Rectal smooth muscle tissue (tissue), 1 donor: Measurements from ENCODE around the gene PHLDA3.

Source experiments
- H3K27ac ChIP-seq: one replicate; pipeline ENCODE4 v1.7.0; 2013; ENCODE audit warnings: low read depth, low read length, inconsistent platforms
- H3K27me3 ChIP-seq: one replicate; pipeline ENCODE4 v1.7.0; 2013; ENCODE audit warnings: low read length; ENCODE audit not compliant: control insufficient read depth, insufficient read depth
- H3K36me3 ChIP-seq: one replicate; pipeline ENCODE4 v1.7.0; 2013; ENCODE audit warnings: low read length; ENCODE audit not compliant: control insufficient read depth, insufficient read depth
- H3K4me1 ChIP-seq: one replicate; pipeline ENCODE4 v1.7.0; 2013; ENCODE audit warnings: low read length; ENCODE audit not compliant: control insufficient read depth, insufficient read depth
- H3K4me3 ChIP-seq: one replicate; pipeline ENCODE4 v1.7.0; 2013; ENCODE audit warnings: low read length
- H3K9ac ChIP-seq: one replicate; pipeline ENCODE4 v1.7.0; 2013; ENCODE audit warnings: low read length

Gene PHLDA3

GRCh38 chr1:201427963-201428362 is 41.0 kb downstream of the PHLDA3 start:
- Histone ChIP-seq H3K27ac (no peak overlapping the region), H3K4me3 (no peak overlapping the region), H3K9ac (no peak overlapping the region), H3K27me3 (no peaks in the 10 kb centered on the region), H3K4me1 (no peaks in the 10 kb centered on the region), H3K36me3 (no peaks in the 10 kb centered on the region)

- no peaks in the 10 kb centered on the region for H3K36me3 ChIP-seq
- H3K27ac ChIP-seq = no peak overlapping the region
- H3K4me3 ChIP-seq = no peak overlapping the region
These were observed 42.3 kb downstream of the PHLDA3 start for GRCh38 chr1:201426479-201427310.

GRCh38 chr1:201424146-201424545 is 44.8 kb downstream of the PHLDA3 start:
- Histone ChIP-seq H3K36me3 (no peaks in the 10 kb centered on the region), H3K27ac (no peak overlapping the region), H3K4me3 (no peak overlapping the region), H3K27me3 (no peaks in the 10 kb centered on the region), H3K9ac (no peak overlapping the region), H3K4me1 (no peaks in the 10 kb centered on the region)

More at GRCh38 chr1:201426479-201427310, 42.3 kb downstream of the PHLDA3 start:
- no peak overlapping the region for H3K9ac ChIP-seq
- no peaks in the 10 kb centered on the region for H3K4me1 ChIP-seq
- no peaks in the 10 kb centered on the region for H3K27me3 ChIP-seq

- Histone ChIP-seq H3K9ac (no peak overlapping the region), H3K4me1 (no peaks in the 10 kb centered on the region), H3K36me3 (no peaks in the 10 kb centered on the region), H3K4me3 (no peak overlapping the region), H3K27me3 (no peaks in the 10 kb centered on the region), H3K27ac (no peak overlapping the region)
These were observed 45.3 kb downstream of the PHLDA3 start for GRCh38 chr1:201423655-201424054.

GRCh38 chr1:201422436-201423030 is 46.5 kb downstream of the PHLDA3 start:
- no peaks in the 10 kb centered on the region for H3K27me3 ChIP-seq
- H3K4me3 ChIP-seq = no peak overlapping the region
- H3K9ac ChIP-seq = no peak overlapping the region
- no peaks in the 10 kb centered on the region for H3K4me1 ChIP-seq
- no peak overlapping the region for H3K27ac ChIP-seq
- no peaks in the 10 kb centered on the region for H3K36me3 ChIP-seq

GRCh38 chr1:201422026-201422425 is 47.0 kb downstream of the PHLDA3 start:
- H3K9ac ChIP-seq = no peak overlapping the region
- H3K4me3 ChIP-seq = no peak overlapping the region
- no peaks in the 10 kb centered on the region for H3K36me3 ChIP-seq
- no peak overlapping the region for H3K27ac ChIP-seq
- H3K4me1 ChIP-seq = no peaks in the 10 kb centered on the region
- no peaks in the 10 kb centered on the region for H3K27me3 ChIP-seq

GRCh38 chr1:201421041-201421440 is 47.9 kb downstream of the PHLDA3 start:
- H3K36me3 ChIP-seq = no peaks in the 10 kb centered on the region
- H3K4me3 ChIP-seq = no peak overlapping the region
- H3K9ac ChIP-seq = no peak overlapping the region
- H3K4me1 ChIP-seq = no peaks in the 10 kb centered on the region
- no peaks in the 10 kb centered on the region for H3K27me3 ChIP-seq
- H3K27ac ChIP-seq = no peak overlapping the region

- Histone ChIP-seq H3K27ac (no peak overlapping the region), H3K27me3 (no peaks in the 10 kb centered on the region), H3K4me1 (no peaks in the 10 kb centered on the region), H3K4me3 (no peak overlapping the region), H3K9ac (no peak overlapping the region), H3K36me3 (no peaks in the 10 kb centered on the region)
These were observed 48.4 kb downstream of the PHLDA3 start for GRCh38 chr1:201420608-201421002.

- no peak overlapping the region for H3K4me3 ChIP-seq
- H3K9ac ChIP-seq = no peak overlapping the region
- no peak overlapping the region for H3K27ac ChIP-seq
- no peaks in the 10 kb centered on the region for H3K36me3 ChIP-seq
- no peaks in the 10 kb centered on the region for H3K27me3 ChIP-seq
- H3K4me1 ChIP-seq = no peaks in the 10 kb centered on the region
These were observed 49.0 kb downstream of the PHLDA3 start for GRCh38 chr1:201419746-201420607.

- no peak overlapping the region for H3K27ac ChIP-seq
- no peaks in the 10 kb centered on the region for H3K36me3 ChIP-seq
- H3K27me3 ChIP-seq = no peaks in the 10 kb centered on the region
- H3K4me3 ChIP-seq = no peak overlapping the region
- H3K4me1 ChIP-seq = no peaks in the 10 kb centered on the region
- H3K9ac ChIP-seq = no peak overlapping the region
These were observed 49.7 kb downstream of the PHLDA3 start for GRCh38 chr1:201419256-201419655.

- Histone ChIP-seq H3K9ac (no peak overlapping the region), H3K4me3 (no peak overlapping the region), H3K27ac (no peak overlapping the region)
These were observed 50.5 kb downstream of the PHLDA3 start for GRCh38 chr1:201418461-201418860.

More at GRCh38 chr1:201418461-201418860, 50.5 kb downstream of the PHLDA3 start:
- H3K36me3 ChIP-seq = no peaks in the 10 kb centered on the region
- no peaks in the 10 kb centered on the region for H3K4me1 ChIP-seq
- no peaks in the 10 kb centered on the region for H3K27me3 ChIP-seq
